Measurements from ENCODE around the gene IDUA.

GRCh38 chr4:1023075-1023640 lies 36.3 kb downstream of the IDUA start:
- TF ChIP-seq EP300 (IDR thresholded peaks at IDR 0.05) = no peak
- no peak for TF ChIP-seq CTCF (IDR thresholded peaks at IDR 0.05)
- TF ChIP-seq POLR2A (IDR thresholded peaks at IDR 0.05) = no peak
- TF ChIP-seq POLR2AphosphoS5 (IDR thresholded peaks at IDR 0.05) = no peak
